Adrenal gland (tissue), 12 donors: ENCODE measurements around the gene ADAT3. TPM values are rescaled to one million over a fixed set of nuclear protein-coding genes. Genes with fewer than 3 reads are reported as not detected.

Source experiments
- DNase-seq, 7 donors: peaks; one replicate each; pipeline ENCODE4 v3.0.0-alpha.2; 2019 to 2020
- H3K27ac ChIP-seq, 5 donors: fragments of 200-600 bp; sonication (generic) in 4 of 5; 1 replicate in 3 of 5; 2 replicates in 2 of 5; pipeline versions ENCODE4 v1.5.1 to v1.8.0; 2016 to 2020; ENCODE audit warnings: mild to moderate bottlenecking in 1 of 5
- H3K27me3 ChIP-seq: fragments of 200-600 bp; 2 replicates; pipeline ENCODE4 v1.8.0; 2021
- H3K36me3 ChIP-seq, 2 donors: fragments of 200-600 bp; replicated peaks in 1 of 2; 1 replicate in 1 of 2; 2 replicates in 1 of 2; pipeline versions ENCODE4 v1.5.1 to v1.8.0; 2018 to 2022
- H3K4me1 ChIP-seq, 2 donors: fragments of 200-600 bp; replicated peaks in 1 of 2; 1 replicate in 1 of 2; 2 replicates in 1 of 2; pipeline versions ENCODE4 v1.5.1 to v1.8.0; 2018 to 2021
- H3K4me3 ChIP-seq, 4 donors: fragments of 200-600 bp; sonication (generic) in 3 of 4; one replicate each; pipeline ENCODE4 v1.5.1; 2016 to 2018
- H3K9me3 ChIP-seq, 3 donors: fragments of 200-600 bp; sonication (generic) in 1 of 3; replicated peaks in 1 of 3; 1 replicate in 2 of 3; 2 replicates in 1 of 3; pipeline versions ENCODE4 v1.5.1 to v1.8.0; 2016 to 2021
- CTCF ChIP-seq, 6 experiments: fragments of 450-650 bp in 4 of 6; fragments of 200-600 bp in 2 of 6; sonication (generic) in 1 of 6; IDR thresholded peaks; 1 replicate in 5 of 6; 2 replicates in 1 of 6; pipeline versions ENCODE4 v1.5.1 to v1.8.0; 2016 to 2021; ENCODE audit warnings: antibody characterized with exemption in 6 of 6, mild to moderate bottlenecking in 2 of 6, moderate library complexity in 1 of 6
- POLR2A ChIP-seq, 2 donors: fragments of 450-650 bp; IDR thresholded peaks; one replicate each; pipeline ENCODE4 v1.6.1; 2017; ENCODE audit warnings: antibody characterized with exemption in 2 of 2, mild to moderate bottlenecking in 2 of 2, moderate library complexity in 1 of 2
- WGBS, 4 donors: extraction: QIAGEN DNeasy Blood & Tissue Kit in 2 of 4; methylation state at CpG; one replicate each; pipeline versions ENCODE4 v1.1.5 to v1.1.7; 2013 to 2017; 5-methylcytosine and 5-hydroxymethylcytosine counted together
- intact Hi-C, 2 donors: fragments of 100-400 bp; cut with DNase I; formaldehyde crosslinking; loops; one replicate each; pipeline versions ENCODE4 v1.14.1 to v1.15.0; 2022 to 2023
- polyA plus RNA-seq, 3 donors: library from polyadenylated mRNA; stranded (reverse); fragments of 200-250 nt in 2 of 3; fragments of 350-450 nt in 1 of 3; fragmentation: Illumina TruSeq in 1 of 3; extraction: RNeasy Lipid Tissue Mini Kit (QIAGEN cat#74804) in 1 of 3; gene quantifications; one replicate each; pipeline ENCODE4 v1.2.3, GENCODE V29; 2013 to 2014
- total RNA-seq, 9 donors: library from RNA; depleted of rRNA in 4 of 9; stranded (reverse); fragments of >200 nt in 4 of 9; fragments of 120-200 nt in 1 of 9; fragmentation: NEBNext Ultra II Directional in 1 of 9; extraction: Animal tissue kit (Norgen Biotek cat#: 25700) in 1 of 9; gene quantifications; one replicate each; pipeline versions ENCODE4 v1.1.0 to v1.2.4, GENCODE V29; 2013 to 2023
- donor health status: healthy with polysubstance abuse.
- donor health status: Bipolar disorder and iron deficiency.
- donor health status: DM: yes; HTN: yes; CAD: no.
- donor health status: DM: no; HTN: no; CAD: no.
- donor health status: DM: no; HTN: no; CAD: no.
- donor health status: DM: yes; HTN: yes; CAD: no.

The ADAT3 gene
- total and polyA plus RNA-seq, 12 donors: 1.7 to 29.6 (median 8.3) TPM; not detected in 1

- intact Hi-C loops: no loop called here
- H3K27ac ChIP-seq: peak overlapping the region; percentile 81 to 92 (median 86)
- H3K9me3 ChIP-seq: no peaks in the 10 kb centered on the region
- H3K36me3 ChIP-seq: no peaks in the 10 kb centered on the region
- 11 to 14% (median 12%) methylated on average over 13 to 70 of the region's 73 CpGs for WGBS, 4 donors
- DNase-seq: peak; percentile 83 to 96 (median 90)
- no peaks in the 10 kb centered on the region for H3K27me3 ChIP-seq
- H3K4me3 ChIP-seq: peak overlapping the region in 2 of 4 donors; percentile 13 to 53
- H3K4me1 ChIP-seq: peaks cover 52 to 75% of the 10 kb centered on the region in 2 donors
- TF ChIP-seq CTCF (IDR thresholded peaks at IDR 0.05) (no peak), POLR2A (IDR thresholded peaks at IDR 0.05) (peak in 1 of 2 donors; percentile 3)
Observed at GRCh38 chr19:1856698-1857603, 48.2 kb upstream of the ADAT3 start.

GRCh38 chr19:1857648-1858326 is 47.4 kb upstream of the ADAT3 start:
- TF ChIP-seq CTCF (IDR thresholded peaks at IDR 0.05) (no peak), POLR2A (IDR thresholded peaks at IDR 0.05) (no peak)
- Histone ChIP-seq H3K27ac (peak overlapping the region; percentile 81 to 92 (median 86)), H3K4me3 (peak overlapping the region in 1 of 4 donors; percentile 53), H3K27me3 (no peaks in the 10 kb centered on the region), H3K4me1 (peaks cover 58 to 71% of the 10 kb centered on the region in 2 donors), H3K36me3 (no peaks in the 10 kb centered on the region), H3K9me3 (no peaks in the 10 kb centered on the region)
- 30 to 79% (median 55%) methylated on average over 7 to 16 of the region's 16 CpGs for WGBS, 4 donors
- peak in 1 of 7 donors; percentile 49 for DNase-seq
- intact Hi-C loops: no loop called here

- H3K27me3 ChIP-seq: no peaks in the 10 kb centered on the region
- H3K36me3 ChIP-seq: no peaks in the 10 kb centered on the region
- H3K4me1 ChIP-seq: peaks cover 56 to 69% of the 10 kb centered on the region in 2 donors
- H3K27ac ChIP-seq: peak overlapping the region in 2 of 5 donors; percentile 87 to 92
- H3K4me3 ChIP-seq: no peak overlapping the region
- H3K9me3 ChIP-seq: no peaks in the 10 kb centered on the region
- no peak for TF ChIP-seq POLR2A (IDR thresholded peaks at IDR 0.05)
- no peak for TF ChIP-seq CTCF (IDR thresholded peaks at IDR 0.05)
- DNase-seq: no peak
- 47 to 81% (median 75%) methylated on average over 5 to 10 of the region's 10 CpGs for WGBS, 4 donors
- intact Hi-C loops: no loop called here
Observed at GRCh38 chr19:1858412-1859081, 46.7 kb upstream of the ADAT3 start.

- TF ChIP-seq CTCF (IDR thresholded peaks at IDR 0.05): no peak
- no peak for TF ChIP-seq POLR2A (IDR thresholded peaks at IDR 0.05)
- peak in 1 of 7 donors; percentile 77 for DNase-seq
Observed at GRCh38 chr19:1859331-1859781, 45.8 kb upstream of the ADAT3 start.

More at GRCh38 chr19:1859331-1859781, 45.8 kb upstream of the ADAT3 start:
- Histone ChIP-seq H3K4me3 (no peak overlapping the region), H3K4me1 (peaks cover 49 to 61% of the 10 kb centered on the region in 2 donors), H3K9me3 (no peaks in the 10 kb centered on the region), H3K36me3 (no peaks in the 10 kb centered on the region), H3K27me3 (no peaks in the 10 kb centered on the region), H3K27ac (no peak overlapping the region)
- WGBS, 4 donors: 70 to 78% (median 72%) methylated on average over 17 to 18 of the region's 18 CpGs
- intact Hi-C loops: no loop called here
